NCI-H1105 (cell line): ENCODE measurements around the gene CDKN2AIP.
A peak's percentile ranks its signal among the peaks of the same experiment; 100 is the strongest.
"Not testable (repeated sequence)": the region's sequence is repeated elsewhere in the genome, so short reads cannot be mapped to it uniquely, and the experiment has no call there.

Experiments
- DNase-seq: peaks from one replicate; lab custom pipeline; 2025; lab: John Stamatoyannopoulos, UW

CDKN2AIP gene

DNA sequence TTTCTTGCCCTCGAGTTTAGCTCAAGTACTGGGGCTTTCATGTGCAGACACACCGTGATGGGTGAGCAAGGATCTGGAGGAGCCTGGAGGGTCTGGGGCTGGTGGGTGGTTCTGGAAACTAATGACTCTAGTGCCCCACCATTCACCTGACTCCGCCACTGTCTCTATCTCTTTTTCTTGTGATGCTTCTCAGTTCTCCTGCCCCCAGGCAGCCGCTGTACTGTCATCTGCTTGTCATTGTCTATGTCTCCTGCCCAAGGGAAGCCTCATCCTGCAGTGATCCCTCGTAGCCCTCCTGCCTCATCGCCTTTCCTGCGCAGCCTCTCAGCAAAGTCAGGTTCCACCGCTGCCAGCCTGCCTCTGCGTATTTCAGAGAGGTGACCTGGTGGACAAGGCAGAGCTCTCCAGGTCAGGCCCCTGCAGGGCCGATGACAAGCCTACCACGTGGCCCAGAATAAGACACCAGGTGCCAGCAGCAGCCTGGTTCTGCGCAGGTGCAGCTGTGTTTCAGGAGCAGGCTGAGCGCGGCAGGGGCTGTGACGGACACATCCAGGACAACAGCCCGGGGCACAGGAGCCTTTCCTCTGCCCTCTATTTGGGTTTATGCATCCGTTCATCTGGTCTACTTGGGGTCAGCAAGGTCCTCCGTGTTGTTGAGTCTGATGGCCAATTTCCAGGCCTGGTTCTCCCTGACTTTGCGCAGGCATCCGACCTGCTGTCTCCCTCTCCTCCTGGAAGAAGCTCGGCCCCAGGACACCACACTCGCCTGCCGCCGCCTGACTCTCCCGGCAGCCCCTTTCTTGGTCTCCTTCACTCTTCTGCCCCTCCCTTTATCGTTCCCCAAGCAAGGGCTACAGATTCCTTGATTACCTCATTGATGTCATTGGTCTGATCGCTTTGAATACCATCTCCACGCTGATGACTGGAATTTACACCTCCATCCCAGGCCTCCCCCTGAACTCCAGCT lies 30.9 kb upstream of the CDKN2AIP start:
- no peak for DNase-seq

DNA sequence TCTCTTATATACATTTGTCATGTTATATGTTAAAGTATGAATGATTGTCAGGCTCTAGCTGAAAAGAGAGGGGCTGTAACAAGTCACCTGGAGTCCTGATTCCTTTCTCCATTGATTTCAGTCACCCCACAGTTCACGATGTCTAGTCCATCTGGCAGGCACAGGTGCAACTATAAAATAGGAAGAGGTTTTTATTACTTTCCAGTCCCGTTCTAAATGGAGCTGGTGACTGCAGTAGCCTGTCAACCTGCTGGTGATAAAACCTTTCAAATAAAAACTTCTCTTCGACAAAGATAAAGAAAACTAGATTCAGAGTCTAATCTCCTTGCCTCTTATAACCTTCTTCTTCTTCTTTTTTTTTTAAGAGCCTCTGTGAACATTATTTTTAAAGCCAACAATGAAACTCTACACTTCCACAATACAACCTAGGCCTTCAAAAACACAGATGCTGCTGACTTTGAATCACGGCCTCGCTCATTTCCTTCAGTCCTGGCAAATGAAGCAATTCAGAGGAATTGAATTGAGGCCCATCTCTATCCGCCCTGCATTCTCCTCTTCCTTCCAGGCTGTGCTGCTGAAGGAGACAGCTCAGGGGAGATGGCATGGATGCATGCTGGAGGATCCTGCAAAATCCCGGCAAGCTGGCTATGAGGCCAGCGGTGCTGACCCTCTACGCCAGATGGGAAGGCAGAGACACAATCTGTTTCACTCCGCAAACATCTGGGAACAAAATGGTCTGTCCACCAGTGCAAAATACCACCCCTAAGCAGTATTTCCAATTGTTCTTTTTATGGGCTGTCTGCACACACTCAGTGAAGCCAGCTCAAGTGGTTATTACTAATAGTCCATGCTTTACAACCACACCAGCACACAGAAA lies 27.3 kb upstream of the CDKN2AIP start:
- no peak for DNase-seq

DNA sequence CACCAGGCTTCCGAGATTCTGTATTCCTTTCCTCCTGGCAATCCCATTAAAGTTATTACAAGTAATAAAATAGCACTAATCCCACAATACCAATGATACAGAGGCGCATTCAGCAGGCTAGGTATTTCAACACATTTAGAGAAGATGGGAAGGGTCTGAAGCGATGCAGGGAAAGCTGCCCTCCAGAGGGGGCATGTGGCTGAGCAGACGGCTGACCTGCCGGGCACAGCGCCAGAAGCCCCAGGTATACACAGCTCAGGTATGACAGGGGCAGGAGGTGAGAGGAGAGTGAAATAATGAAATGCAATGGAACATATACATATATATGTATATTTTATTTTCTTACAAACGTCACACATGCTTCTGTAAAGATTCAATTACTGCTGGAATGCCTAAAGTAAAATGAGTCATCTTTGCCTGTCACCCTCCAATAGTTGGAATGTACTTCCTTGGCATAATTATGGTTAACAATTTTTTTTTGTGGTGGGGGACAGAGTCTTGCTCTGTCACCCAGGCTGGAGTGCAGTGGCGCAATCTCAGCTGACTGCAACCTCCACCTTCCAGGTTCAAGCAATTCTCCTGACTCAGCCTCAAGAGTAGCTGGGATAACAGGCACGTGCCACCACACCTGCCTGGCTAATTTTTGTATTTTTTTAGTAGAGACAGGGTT lies 21.3 kb upstream of the CDKN2AIP start:
- DNase-seq = no peak

DNA sequence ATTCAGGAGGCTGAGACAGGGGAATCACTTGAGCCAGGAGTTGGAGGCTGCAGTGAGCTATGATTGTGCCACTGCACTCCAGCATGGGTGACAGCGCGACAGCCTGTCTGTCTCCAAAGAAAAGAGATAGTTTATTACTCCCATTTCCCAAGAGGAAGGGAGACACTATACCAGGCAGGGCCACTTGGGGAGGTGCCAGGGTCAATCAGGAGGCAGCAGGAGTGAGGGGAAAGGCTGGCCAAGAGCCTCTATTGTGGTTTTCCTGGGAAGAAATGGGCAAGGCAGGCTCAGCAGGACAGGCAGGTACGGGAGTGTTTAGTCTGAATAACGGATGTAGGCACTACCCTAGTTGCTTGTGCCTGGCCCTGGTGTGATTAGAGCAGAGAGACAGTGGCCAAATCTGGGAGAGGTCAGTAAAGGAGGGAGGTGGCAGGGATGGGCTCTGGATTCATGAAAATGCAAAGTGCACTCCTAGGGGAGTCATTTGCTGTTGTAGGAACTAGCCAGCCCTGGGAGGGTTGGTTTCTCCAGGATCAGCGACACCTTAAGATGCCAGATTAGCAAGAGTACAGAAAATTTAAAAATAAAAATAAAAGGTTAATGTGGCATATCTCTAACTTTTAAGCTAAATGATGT lies 20.2 kb upstream of the CDKN2AIP start:
- no peak for DNase-seq

DNA sequence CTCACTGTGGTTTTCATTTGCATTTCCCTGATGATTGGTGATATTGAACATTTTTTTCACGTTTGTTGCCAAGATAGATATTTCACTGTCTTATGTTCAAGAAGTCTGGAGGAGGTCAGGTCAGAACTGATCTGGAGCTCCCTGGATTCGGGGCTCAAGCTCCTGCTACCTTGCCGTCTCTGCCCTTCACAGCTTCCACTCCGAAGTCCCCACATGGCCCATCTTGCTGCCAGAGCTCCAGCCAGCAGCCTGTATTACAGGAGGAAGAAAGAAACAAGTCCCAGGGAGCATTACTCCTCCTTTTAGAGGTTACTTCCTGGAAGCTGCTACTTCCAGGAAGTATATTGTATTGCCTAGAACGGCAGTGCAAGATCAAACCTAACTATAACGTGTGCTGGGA lies 17.9 kb upstream of the CDKN2AIP start:
- DNase-seq = no peak

DNA sequence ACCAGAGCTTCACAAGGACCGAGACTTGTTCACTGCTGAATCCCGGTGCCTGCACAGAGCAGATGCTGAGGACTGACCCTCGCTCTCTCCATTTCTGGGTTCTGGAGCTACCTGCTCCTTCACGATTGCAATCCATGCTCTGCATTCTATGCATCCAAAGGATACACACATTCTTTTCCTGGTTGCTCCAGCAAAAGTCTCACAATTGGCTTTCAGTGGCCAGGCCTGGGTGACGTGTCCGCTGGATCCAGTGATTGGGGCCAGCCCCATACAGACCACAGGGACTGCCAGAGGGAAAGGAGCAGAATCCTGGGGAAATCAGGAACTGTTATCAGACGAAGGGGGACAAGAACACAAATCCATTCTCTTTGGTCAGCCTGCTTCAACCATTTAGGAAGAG lies 14.9 kb upstream of the CDKN2AIP start:
- DNase-seq = no peak

DNA sequence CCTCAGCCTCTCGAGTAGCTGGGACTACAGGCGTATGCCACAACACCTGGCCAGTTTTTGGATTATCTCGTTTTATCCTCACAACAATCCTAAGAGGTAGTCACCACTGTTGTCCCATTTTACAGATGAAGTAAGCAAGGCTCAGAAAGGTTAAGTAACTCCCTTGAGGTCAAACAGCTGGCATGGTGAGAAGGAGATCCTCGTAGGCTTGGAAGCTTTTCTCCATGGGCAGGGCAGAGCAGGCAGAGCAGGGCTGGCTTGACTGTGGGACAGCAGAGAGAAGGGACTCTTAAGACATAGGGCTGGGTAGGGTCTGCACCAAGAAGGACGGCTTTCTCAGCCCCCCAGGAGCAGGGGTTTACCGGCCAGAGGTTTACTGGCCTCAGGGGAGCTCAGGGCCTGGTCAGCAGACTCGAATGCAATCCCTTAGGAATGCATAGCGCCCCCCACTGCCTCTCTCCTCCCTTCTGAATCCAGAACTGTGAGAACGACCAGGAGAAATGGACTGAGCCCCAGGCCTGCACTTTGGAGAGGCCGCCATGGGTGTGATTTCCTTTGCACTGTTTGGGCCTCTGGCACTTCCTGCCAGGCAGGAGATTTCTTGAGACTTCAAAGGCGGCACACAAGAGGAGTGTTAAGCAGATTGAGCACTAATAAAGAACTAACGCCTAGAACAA lies 14.0 kb upstream of the CDKN2AIP start:
- DNase-seq = no peak

DNA sequence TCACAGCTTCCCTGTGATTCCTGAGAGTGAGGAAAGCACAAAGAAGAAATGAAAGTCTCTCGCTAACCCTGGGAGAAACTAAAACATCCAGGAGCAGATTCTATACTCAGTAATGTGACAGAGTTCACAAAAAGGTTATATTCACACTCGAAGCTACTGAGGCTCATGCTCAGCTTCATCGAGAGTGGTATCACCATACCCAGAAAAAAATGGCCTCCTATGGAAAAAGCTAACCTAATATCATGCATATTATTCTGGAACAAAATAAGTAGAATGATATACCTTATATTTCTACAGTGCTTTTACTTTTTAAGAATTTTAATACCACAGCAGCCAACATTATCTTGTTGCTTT lies 13.5 kb upstream of the CDKN2AIP start:
- no peak for DNase-seq

DNA sequence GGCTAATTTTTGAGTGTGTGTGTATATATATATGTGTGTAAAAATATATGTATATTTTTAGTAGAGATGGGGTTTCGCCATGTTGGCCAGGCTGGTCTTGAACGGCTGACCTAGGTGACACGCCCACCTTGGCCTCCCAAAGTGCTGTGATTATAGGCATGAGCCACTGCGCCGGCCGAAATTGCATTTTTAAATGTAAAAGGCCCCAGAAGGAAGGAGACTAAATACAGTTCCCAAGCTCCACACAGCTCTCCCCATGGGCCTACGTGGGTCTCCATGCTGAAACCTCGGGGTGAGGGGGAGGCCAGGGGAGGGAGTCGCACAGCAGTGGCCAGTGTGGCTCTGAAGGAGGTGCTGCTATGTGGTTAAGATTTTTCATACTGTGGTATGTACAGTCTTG lies 12.8 kb upstream of the CDKN2AIP start:
- DNase-seq = no peak

DNA sequence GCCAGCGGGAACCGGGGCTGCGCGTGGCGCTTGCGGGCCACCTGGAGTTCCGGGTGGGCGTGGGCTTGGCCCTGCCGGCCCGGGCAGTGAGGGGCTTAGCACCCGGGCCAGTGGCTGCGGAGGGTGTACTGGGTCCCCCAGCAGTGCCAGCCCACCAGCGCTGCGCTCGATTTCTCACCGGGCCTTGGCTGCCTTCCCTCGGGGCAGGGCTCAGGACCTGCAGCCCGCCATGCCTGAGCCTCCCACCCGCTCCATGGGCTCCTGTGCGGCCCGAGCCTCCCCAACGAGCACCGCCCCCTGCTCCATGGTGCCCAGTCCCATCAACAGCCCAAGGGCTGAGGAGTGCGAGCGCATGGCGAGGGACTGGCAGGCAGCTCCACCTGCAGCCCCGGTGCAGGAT lies 11.3 kb upstream of the CDKN2AIP start:
- DNase-seq = not testable (repeated sequence)

DNA sequence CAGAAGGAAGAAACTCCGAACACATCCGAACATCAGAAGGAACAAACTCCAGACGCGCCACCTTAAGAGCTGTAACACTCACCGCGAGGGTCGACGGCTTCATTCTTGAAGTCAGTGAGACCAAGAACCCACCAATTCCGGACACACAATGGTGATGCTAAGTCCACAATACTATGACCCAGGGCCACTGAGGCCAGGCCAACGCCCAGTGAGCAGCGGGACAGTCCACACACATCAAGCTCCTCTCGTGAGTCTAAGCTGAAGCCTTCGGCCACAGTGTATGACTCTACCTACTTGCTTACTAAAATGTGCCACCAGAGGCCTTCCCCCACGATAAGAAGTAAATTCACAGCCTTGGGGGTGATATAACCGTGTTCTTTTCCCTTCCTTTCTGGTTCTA lies 10.2 kb upstream of the CDKN2AIP start:
- no peak for DNase-seq

DNA sequence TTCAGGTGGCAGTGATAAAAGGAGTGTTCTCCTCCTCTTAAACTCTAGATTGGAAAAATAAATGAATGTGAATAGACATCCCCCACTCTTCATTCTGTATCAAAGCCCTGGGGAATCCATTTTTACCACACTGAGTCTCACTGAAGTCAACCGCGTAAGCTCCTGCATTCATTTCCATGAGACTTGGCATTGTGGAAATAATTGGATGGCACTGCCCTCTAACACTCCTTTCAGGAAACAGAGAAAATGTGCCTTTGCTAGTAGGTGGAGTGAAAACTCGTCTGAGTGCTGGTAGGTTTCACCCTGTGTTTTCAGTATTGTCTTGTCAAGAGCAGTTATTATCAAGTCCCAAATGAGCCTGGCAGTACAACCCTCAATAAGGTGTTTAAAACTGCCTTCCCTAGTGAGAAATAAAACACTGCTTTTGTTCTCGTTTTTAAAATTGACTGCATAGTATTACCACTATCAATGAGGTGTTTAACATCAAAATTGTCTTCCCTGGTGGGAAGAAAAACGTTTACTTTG lies 9.7 kb upstream of the CDKN2AIP start:
- no peak for DNase-seq

DNA sequence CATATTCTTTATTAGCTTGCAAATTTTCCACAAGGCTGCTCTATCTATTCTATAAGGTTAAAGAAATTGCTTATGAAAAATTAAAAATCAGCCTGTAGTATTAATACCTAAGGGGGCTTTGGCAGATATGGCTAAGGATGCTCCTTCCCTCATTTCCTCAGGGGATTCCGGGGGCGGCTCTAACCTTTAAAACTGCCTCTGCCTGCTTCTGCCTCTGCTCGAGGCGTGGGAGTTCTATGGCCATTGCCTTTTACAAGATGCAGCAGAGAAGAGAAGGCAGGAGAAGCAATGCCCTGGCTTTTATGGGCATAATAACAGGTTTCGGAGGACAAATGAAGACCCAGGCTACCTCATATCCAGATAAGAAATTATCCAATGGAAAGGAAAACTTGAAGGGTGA lies 8.6 kb upstream of the CDKN2AIP start:
- no peak for DNase-seq

DNA sequence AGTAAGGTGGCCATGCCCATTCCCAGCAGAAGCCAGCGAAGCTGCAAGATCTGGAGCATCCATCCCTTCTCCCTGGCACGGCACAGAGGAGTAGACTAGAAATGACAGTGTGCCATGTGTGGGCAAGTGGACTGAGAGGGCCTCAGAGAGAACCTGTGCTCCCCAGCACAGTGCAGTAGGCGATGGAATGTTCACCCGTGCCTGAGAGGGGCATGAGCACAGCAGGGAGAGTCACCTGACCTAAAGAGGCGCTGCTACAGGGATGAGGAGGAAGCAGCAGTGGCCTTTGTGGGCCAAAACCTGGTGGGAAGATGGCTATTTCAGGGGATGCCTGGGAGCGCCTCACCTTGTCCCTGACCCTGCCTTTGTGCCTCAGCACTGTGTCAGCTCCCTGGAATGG lies 8.0 kb upstream of the CDKN2AIP start:
- no peak for DNase-seq

DNA sequence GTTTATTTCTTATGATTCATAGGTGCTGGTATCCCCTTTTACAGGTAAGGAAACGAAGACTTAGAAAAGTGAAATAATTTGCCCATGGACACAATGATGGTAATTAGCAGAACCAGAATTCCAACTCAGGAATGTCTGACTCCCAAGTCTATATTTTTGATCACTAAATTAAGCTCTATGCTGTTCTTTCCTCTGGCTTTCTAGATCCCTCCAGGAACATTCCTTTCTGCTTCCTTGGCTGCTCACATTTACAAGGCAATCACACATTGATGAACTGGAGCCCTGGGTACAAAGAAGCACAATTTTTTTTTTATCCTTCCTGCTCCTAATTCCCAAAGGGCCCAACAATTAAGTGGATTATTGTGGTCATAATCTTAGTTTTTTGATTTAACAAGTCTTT lies 7.0 kb upstream of the CDKN2AIP start:
- DNase-seq = no peak

DNA sequence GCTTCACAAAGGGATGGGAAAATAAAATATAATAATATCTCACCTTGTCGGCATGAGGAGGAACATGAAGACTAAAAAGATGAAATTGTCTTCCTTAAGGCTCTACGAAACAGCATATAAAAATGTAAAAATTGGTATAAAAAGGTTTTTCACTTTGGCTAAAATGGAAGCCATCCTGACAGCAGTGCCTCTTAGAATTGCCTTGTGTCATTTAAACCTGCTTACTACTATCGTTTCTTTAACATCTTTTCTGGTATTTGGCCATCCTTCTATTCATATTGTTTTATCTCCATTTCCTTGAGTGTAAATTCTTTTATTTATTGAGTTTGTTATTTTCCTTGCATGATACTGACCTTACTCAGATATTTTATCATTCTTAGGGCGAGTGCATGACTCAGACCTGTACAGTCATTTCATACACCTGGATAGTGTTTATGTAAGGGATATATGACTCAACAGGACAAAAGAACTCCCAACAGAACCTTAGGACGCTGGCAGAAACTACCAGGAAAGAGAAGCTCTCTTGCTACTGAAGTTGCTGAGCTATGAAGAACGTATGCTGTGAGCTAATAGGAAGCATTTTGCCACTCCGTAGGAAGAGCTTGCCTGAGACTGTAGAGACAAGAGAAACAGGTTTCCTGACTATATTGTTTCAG lies 5.8 kb upstream of the CDKN2AIP start:
- DNase-seq = no peak

DNA sequence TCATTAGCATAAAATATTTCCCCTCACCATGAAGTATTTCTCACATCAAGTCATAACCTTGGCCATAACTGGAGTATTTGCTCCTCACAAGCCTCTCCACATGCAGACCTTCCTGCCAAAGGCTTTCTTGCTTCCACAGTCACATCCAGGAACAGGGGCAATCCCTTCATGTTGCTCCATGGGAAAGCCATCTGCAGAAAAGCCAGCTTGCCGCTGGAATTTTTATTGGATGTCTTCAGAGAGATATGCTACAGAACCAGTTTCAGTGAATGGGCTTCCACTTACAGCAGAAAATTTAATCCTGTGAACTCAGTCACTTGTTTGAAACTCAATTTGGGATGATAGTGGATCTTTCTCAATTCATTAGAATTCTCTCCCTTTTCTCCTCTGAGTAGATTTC lies 3.2 kb upstream of the CDKN2AIP start:
- DNase-seq = no peak

DNA sequence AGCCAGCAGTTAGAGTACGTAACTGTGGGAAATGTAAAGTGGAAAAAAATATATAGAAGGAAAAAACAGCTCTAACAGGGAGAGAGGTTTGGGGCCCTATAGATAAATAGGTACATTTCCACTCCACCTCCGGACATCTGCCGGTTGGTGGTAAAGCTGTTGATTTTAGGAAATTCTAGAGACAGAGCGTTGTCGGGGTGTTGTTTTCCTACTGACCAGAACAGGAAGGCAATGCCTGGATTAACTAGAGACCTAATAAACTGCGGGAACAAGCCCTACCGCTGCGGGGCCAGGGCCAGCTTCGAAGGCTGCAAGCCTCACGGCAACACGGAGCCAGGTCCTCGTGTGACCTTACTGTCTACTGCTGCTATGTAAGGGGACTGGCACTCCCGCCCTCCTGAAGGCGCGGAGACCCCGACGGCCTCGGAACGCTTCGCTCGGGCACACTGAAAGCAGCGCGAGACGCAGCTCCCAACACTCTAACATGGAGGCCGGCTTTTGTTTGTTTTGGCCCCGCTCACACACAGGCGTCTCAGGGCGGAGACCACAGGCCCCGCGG lies 702 bp upstream of the CDKN2AIP start:
- peak; percentile 53 for DNase-seq

DNA sequence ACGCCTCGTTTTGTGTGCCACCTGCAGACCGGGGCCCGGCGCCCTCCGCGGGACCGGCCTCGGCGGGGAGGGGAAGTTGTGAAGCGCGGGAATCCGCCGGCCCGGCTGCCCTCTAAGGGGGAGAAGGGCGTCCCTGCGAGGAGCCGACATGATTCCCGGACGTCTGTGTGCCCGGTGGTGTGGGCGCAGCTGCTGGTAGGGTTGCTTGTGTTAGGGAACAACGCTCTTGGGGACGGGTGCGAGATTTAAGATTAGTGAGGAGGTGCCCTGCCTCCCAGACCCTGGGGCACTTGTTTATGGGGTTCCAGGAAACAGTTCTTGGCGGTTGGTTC lies 627 bp downstream of the CDKN2AIP start:
- DNase-seq = no peak

DNA sequence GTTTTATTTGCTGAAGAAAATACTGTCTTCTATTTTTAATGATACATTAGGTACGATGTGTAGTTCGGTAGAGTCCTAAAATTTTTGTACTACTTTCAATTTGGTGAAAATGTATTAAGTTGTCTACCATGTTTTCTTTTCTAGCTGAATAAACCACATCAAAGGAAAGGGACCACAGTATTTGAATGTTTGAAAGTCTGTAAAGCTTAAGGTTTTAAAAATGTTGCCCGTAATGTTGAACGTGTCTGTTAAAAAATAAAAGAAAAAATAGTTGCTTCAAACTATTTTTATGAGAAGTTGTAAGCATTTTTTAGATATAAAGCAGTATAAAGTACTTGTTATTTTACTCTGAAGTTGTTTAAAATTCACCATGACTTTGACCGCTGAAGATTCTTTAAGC lies 3.2 kb downstream of the CDKN2AIP start:
- no peak for DNase-seq

DNA sequence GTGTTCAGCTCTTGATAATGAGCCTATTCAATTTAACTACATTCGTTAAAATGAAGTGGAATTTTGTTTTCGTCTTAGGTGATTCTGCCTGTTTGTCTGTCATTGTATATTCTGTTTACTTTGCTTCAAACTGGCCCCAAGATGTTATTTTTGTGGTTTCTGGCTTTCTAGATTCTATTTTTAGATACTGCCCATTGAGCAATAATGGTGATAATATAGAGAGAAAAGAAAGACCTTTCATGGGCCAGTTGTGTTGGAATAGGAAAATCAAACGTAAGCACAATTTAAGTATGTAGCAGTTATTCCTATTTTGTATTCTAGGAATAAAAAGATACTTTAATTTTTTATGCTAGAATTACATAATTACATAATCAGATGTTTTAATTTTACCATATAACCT lies 4.0 kb downstream of the CDKN2AIP start:
- no peak for DNase-seq
